Effector memory CD4-positive, alpha-beta T cell (primary cell): ENCODE results near the gene SRPK2.

Experiments
- DNase-seq, 3 donors: peaks; one replicate each; pipeline ENCODE4 v3.0.0-alpha.2; 2020
- H3K27ac ChIP-seq: 2 replicates; pipeline ENCODE4 v1.7.0; 2013; ENCODE audit warnings: mild to moderate bottlenecking, low read length, moderate library complexity; ENCODE audit not compliant: insufficient read depth, poor library complexity, severe bottlenecking
- H3K27me3 ChIP-seq: replicated peaks from 2 replicates; pipeline ENCODE4 v1.7.0; 2013; ENCODE audit warnings: mild to moderate bottlenecking, low read length; ENCODE audit not compliant: insufficient read depth, control insufficient read depth, poor library complexity, severe bottlenecking
- H3K36me3 ChIP-seq: 2 replicates; pipeline ENCODE4 v1.7.0; 2013; ENCODE audit warnings: mild to moderate bottlenecking, low read length, moderate library complexity; ENCODE audit not compliant: control insufficient read depth, insufficient read depth
- H3K4me1 ChIP-seq: 2 replicates; pipeline ENCODE4 v1.7.0; 2013; ENCODE audit warnings: low read length, mild to moderate bottlenecking; ENCODE audit not compliant: control insufficient read depth, insufficient read depth, poor library complexity, severe bottlenecking
- H3K4me3 ChIP-seq: 2 replicates; pipeline ENCODE4 v1.7.0; 2013; ENCODE audit warnings: low read length, low read depth, mild to moderate bottlenecking; ENCODE audit not compliant: insufficient read depth, poor library complexity, severe bottlenecking
- H3K9me3 ChIP-seq: 2 replicates; pipeline ENCODE4 v1.7.0; 2013; ENCODE audit warnings: mild to moderate bottlenecking, low read length, moderate library complexity; ENCODE audit not compliant: control insufficient read depth

SRPK2 gene

DNA sequence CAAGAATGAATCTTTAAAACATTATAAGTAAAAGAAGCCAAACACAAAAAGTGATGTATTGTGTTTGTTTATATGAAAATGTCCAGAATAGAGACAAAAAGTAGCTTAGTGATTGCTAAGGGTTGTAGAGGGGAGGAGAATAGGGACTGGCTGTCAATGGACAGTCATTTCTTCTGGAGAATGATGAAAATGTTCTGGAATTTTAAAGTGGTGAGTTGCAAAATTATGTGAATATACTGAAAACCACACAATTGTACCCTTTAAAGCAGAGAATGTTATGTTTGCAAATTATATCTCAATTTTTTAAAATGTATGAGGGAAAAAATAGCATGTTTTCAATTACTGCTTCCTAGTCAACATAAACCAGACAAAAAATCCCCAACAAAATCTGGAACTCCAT is 200.5 kb downstream of the SRPK2 start:
- no peak for DNase-seq
- Histone ChIP-seq H3K4me1 (no peaks in the 10 kb centered on the region), H3K27me3 (no peaks in the 10 kb centered on the region), H3K27ac (no peak overlapping the region), H3K9me3 (no peaks in the 10 kb centered on the region), H3K4me3 (no peak overlapping the region), H3K36me3 (no peaks in the 10 kb centered on the region)

DNA sequence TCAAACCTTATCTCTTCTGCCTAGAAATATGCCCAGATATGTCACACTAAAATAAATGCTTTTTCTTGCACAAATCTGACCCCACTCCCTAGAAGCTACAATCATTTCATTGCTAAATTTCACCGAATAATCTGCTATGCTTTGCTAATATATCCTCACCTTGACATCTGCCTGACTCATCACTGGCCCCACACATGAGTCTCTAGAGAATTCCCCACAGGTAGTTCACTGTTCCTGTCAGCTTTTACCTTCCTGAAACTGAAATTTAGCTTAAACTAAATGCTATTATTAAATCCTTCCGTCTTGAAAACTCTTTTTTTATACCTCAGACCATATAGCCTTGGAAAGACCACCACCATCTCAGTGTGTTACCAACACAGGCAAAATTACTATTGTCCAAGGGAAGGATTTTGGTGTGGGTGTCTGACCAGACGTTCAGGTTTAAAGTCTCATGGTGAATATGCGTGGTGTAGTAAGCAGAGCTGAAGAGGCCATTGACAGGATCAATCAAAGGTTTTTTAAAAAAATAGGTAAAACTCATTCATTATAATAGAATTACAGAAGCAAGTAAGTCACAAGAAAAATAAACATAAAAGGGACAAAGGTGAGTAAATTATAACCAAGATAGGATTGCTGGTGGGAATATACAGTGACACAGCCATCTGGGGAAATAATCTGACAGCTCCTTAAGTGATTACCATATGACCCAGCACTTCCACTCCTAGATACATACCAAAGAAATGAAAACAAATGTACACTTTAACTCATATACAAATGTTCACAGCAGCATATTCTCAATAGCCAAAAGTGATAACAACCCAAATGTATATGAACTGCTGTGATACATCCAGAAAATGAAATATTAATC is 201.2 kb downstream of the SRPK2 start:
- no peak for DNase-seq
- H3K9me3 ChIP-seq = no peaks in the 10 kb centered on the region
- H3K4me3 ChIP-seq = no peak overlapping the region
- H3K27ac ChIP-seq = no peak overlapping the region
- no peaks in the 10 kb centered on the region for H3K27me3 ChIP-seq
- no peaks in the 10 kb centered on the region for H3K4me1 ChIP-seq
- no peaks in the 10 kb centered on the region for H3K36me3 ChIP-seq

DNA sequence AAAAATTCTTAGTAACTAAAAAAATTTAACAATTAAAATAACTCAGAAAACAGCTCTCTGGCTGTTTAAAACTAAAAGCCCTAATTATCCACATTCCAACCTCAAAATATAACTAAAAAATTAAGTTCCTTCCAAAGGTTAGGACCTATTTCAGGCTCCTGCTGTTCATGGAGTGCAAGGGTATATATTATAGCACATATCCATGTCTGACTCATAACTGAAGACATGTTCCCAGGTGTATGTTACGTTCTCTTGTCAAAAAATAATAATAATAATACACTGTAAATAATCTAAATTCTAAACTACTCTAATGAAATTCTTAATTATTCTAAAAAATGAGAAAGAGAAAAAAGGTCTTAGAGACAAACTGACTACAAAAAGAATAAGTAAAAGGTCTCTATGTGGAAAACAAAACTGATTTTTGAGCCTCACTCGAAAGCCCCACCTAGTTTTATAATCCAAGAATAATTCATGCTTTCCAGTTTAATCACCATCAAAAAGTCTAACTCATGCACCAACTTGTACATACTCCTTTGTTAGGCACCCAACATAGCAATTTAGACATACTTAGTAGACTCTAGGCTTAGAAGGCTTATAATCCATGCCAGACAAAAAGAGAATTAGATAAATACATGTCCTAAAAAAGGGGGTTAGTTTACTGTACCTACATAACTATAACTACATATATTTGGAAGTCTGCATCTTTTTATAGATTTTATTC is 203.3 kb downstream of the SRPK2 start:
- no peak overlapping the region for H3K27ac ChIP-seq
- H3K36me3 ChIP-seq = no peaks in the 10 kb centered on the region
- H3K27me3 ChIP-seq = no peaks in the 10 kb centered on the region
- no peaks in the 10 kb centered on the region for H3K4me1 ChIP-seq
- no peak for DNase-seq
- H3K9me3 ChIP-seq = no peaks in the 10 kb centered on the region
- no peak overlapping the region for H3K4me3 ChIP-seq

DNA sequence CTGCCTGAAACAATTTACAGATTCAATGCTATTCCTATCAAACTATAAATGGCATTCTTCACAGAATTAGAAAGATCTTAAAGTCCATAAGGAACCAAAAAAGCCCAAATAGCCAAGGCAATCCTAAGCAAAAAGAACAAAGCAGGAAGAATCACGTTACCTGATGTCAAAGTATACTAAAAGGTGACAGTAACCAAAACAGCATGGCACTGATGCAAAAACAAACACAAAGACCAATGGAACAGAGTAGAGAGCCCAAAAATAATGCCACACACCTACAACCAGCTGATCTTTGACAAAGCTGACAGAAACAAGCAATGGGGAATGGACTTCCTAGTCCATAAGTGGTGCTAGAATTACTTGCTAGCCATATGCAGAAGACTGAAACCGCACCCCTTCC is 208.7 kb downstream of the SRPK2 start:
- DNase-seq = no peak

GRCh38 chr7:105178928-105179541 is 209.7 kb downstream of the SRPK2 start:
- DNase-seq = no peak
- Histone ChIP-seq H3K4me3 (no peak overlapping the region), H3K27ac (no peak overlapping the region), H3K36me3 (no peaks in the 10 kb centered on the region), H3K4me1 (no peaks in the 10 kb centered on the region), H3K9me3 (no peaks in the 10 kb centered on the region), H3K27me3 (no peaks in the 10 kb centered on the region)

More for the DNA sequence above, 208.7 kb downstream of the SRPK2 start:
- Histone ChIP-seq H3K27ac (no peak overlapping the region), H3K36me3 (no peaks in the 10 kb centered on the region), H3K4me3 (no peak overlapping the region), H3K27me3 (no peaks in the 10 kb centered on the region), H3K9me3 (no peaks in the 10 kb centered on the region), H3K4me1 (no peaks in the 10 kb centered on the region)

DNA sequence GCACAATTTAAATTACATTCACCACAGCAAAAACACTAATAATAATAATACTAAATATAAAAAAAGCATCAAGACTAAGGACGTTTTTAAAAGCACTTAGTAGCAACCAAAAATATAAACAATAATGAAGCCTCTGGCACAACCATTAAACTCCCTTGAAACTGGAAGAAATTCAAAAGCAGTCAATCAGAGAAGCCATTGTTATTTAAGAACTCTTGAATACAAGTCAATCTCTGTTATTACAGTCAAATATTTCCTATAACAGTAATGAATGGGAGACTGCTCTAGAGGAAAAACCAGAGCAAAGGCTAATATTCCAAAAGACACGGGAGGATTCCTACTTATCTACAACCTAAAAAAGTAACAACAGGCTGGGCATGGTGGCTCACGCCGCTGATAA is 210.5 kb downstream of the SRPK2 start:
- DNase-seq = no peak
- H3K4me1 ChIP-seq = no peaks in the 10 kb centered on the region

DNA sequence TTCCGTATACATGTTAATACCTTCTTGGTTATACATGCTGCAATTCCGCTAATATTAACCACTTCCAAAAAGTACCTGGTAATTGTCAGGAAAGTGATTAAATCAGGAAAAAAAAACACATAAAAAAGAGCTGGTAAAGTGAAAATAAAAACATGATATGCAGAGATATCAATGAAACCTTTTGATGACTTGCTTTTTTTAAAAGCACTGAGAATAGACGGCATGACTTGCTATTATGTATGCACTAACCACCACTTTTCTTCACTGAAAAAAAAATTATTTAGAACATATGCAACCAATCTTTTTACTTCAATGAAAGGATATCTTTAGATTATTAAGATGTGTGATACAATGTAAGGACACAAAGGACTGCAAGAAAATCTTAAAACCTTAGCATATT is 211.7 kb downstream of the SRPK2 start:
- DNase-seq = no peak
- H3K36me3 ChIP-seq = no peaks in the 10 kb centered on the region
- H3K4me1 ChIP-seq = no peaks in the 10 kb centered on the region
- H3K27me3 ChIP-seq = no peaks in the 10 kb centered on the region
- H3K9me3 ChIP-seq = no peaks in the 10 kb centered on the region
- no peak overlapping the region for H3K27ac ChIP-seq
- no peak overlapping the region for H3K4me3 ChIP-seq

More for the DNA sequence above, 210.5 kb downstream of the SRPK2 start:
- Histone ChIP-seq H3K4me3 (no peak overlapping the region), H3K27me3 (no peaks in the 10 kb centered on the region), H3K9me3 (no peaks in the 10 kb centered on the region), H3K36me3 (no peaks in the 10 kb centered on the region), H3K27ac (no peak overlapping the region)

- no peak overlapping the region for H3K4me3 ChIP-seq
- H3K9me3 ChIP-seq = no peaks in the 10 kb centered on the region
- no peaks in the 10 kb centered on the region for H3K4me1 ChIP-seq
- peaks cover under 1% of the 10 kb centered on the region for H3K36me3 ChIP-seq
- no peak for DNase-seq
- no peaks in the 10 kb centered on the region for H3K27me3 ChIP-seq
- no peak overlapping the region for H3K27ac ChIP-seq
Observed at GRCh38 chr7:105173586-105173985, 215.1 kb downstream of the SRPK2 start.

DNA sequence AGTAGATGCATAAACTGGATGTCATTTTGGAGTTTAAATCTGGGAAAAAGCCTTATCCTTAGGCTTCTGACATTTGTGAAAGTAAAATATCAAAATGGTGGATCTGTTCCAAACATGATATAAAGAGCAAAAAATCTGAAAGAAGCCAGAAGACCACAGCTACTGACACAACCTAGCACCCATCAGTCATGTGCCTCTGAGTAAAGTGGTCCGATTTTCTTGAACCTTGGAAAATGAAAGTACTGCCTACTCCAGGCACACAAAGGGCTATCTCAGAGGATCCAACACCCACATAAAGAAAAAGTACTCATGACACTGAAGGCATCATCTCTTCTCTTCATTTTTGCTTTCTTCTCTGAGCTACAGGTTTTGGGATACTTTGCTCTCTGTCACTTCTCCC is 224.0 kb downstream of the SRPK2 start:
- Histone ChIP-seq H3K4me3 (no peak overlapping the region), H3K36me3 (peaks cover 26% of the 10 kb centered on the region), H3K4me1 (no peaks in the 10 kb centered on the region), H3K27ac (no peak overlapping the region), H3K27me3 (no peaks in the 10 kb centered on the region), H3K9me3 (no peaks in the 10 kb centered on the region)
- no peak for DNase-seq

GRCh38 chr7:105163718-105164117 is 225.0 kb downstream of the SRPK2 start:
- no peak overlapping the region for H3K4me3 ChIP-seq
- H3K4me1 ChIP-seq = no peaks in the 10 kb centered on the region
- no peaks in the 10 kb centered on the region for H3K27me3 ChIP-seq
- no peak for DNase-seq
- H3K36me3 ChIP-seq = peaks cover 26% of the 10 kb centered on the region
- H3K9me3 ChIP-seq = no peaks in the 10 kb centered on the region
- H3K27ac ChIP-seq = no peak overlapping the region
